ENCODE results near the gene LTBP3.

LTBP3 gene

DNA sequence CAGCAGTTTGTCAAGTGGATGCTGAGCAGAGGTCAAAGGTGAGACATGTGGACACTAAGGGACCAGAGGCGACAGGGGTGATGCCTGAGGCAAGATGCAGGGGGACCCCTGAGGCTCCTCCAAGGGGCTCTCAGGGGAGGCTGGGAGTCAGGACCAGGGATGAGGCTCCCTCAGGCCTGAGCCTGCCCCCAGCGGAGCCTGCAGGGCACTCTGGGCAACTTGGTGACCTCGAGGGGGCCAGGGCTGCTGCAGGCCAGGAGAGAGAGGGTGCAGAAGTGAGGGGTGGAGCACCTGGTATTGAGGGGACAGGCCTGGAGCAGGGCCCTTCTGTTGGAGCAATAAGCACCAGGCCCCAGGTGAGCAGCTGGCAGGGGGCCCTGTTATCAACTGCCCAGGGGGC lies 23.8 kb upstream of the LTBP3 start:
- POLR2A ChIA-PET: no interaction called here
- TF ChIP-seq, protein P1, sequence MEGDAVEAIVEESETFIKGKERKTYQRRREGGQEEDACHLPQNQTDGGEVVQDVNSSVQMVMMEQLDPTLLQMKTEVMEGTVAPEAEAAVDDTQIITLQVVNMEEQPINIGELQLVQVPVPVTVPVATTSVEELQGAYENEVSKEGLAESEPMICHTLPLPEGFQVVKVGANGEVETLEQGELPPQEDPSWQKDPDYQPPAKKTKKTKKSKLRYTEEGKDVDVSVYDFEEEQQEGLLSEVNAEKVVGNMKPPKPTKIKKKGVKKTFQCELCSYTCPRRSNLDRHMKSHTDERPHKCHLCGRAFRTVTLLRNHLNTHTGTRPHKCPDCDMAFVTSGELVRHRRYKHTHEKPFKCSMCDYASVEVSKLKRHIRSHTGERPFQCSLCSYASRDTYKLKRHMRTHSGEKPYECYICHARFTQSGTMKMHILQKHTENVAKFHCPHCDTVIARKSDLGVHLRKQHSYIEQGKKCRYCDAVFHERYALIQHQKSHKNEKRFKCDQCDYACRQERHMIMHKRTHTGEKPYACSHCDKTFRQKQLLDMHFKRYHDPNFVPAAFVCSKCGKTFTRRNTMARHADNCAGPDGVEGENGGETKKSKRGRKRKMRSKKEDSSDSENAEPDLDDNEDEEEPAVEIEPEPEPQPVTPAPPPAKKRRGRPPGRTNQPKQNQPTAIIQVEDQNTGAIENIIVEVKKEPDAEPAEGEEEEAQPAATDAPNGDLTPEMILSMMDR (IDR thresholded peaks at IDR 0.05; ENCODE audit: control extremely low read depth, extremely low read depth, low read depth, missing control alignments): no peak
- CTCF ChIA-PET: interaction anchor here (2.6 to 22.1 kb wide), 3 partner anchors 10 to 41 kb away, joined by 10 to 351 read pairs (median 14); partner anchors contain the start of genes FAM89B, KCNK7, MAP3K11 and PCNX3
- no peak for DNase-seq (ENCODE audit: extremely low spot score)

GRCh38 chr11:65580756-65581155 lies 22.6 kb upstream of the LTBP3 start:
- CTCF ChIA-PET: interaction anchor here (2.6 to 22.1 kb wide), 3 partner anchors 8 to 40 kb away, joined by 10 to 351 read pairs (median 14); partner anchors contain the start of genes FAM89B, KCNK7, MAP3K11 and PCNX3
- no peak for DNase-seq (ENCODE audit: extremely low spot score)
- POLR2A ChIA-PET: no interaction called here
- TF ChIP-seq, protein P1 (IDR thresholded peaks at IDR 0.05; ENCODE audit: control extremely low read depth, extremely low read depth, low read depth, missing control alignments): no peak

- TF ChIP-seq, protein P1 (IDR thresholded peaks at IDR 0.05; ENCODE audit: control extremely low read depth, extremely low read depth, low read depth, missing control alignments): no peak
- POLR2A ChIA-PET: no interaction called here
- no peak for DNase-seq (ENCODE audit: extremely low spot score)
- CTCF ChIA-PET: interaction anchor here (1.1 to 22.1 kb wide), 3 partner anchors 8 to 23 kb away, joined by 4 to 351 read pairs (median 14); partner anchors contain the start of genes FAM89B, KCNK7, MAP3K11 and PCNX3
Measured at GRCh38 chr11:65580031-65580692, 22.0 kb upstream of the LTBP3 start.

GRCh38 chr11:65579291-65579690 lies 21.1 kb upstream of the LTBP3 start:
- POLR2A ChIA-PET: interaction anchor here (0.6 kb wide), 1 partner anchor 8 kb away, joined by 3 read pairs; no protein-coding TSS in a partner anchor
- no peak for DNase-seq (ENCODE audit: extremely low spot score)
- TF ChIP-seq, protein P1 (IDR thresholded peaks at IDR 0.05; ENCODE audit: control extremely low read depth, extremely low read depth, low read depth, missing control alignments): no peak
- CTCF ChIA-PET: interaction anchor here (1.1 to 22.1 kb wide), 2 partner anchors 9 to 24 kb away, joined by 4 to 351 read pairs; partner anchors contain the start of genes KCNK7, MAP3K11 and PCNX3

GRCh38 chr11:65578667-65579066 lies 20.5 kb upstream of the LTBP3 start:
- CTCF ChIA-PET: interaction anchor here (1.6 to 22.1 kb wide), 2 partner anchors 25 to 39 kb away, joined by 3 to 351 read pairs; partner anchors contain the start of genes KCNK7, MAP3K11 and PCNX3
- POLR2A ChIA-PET: interaction anchor here (0.6 kb wide), 1 partner anchor 9 kb away, joined by 3 read pairs; no protein-coding TSS in a partner anchor

GRCh38 chr11:65578134-65578533 lies 20.0 kb upstream of the LTBP3 start:
- CTCF ChIA-PET: interaction anchor here (1.6 to 22.1 kb wide), 3 partner anchors 10 to 39 kb away, joined by 3 to 351 read pairs (median 58); partner anchors contain the start of genes KCNK7, MAP3K11 and PCNX3
- DNase-seq (ENCODE audit: extremely low spot score): no peak
- TF ChIP-seq, protein P1 (IDR thresholded peaks at IDR 0.05; ENCODE audit: control extremely low read depth, extremely low read depth, low read depth, missing control alignments): no peak
- POLR2A ChIA-PET: no interaction called here

More at GRCh38 chr11:65578667-65579066, 20.5 kb upstream of the LTBP3 start:
- DNase-seq (ENCODE audit: extremely low spot score): no peak
- TF ChIP-seq, protein P1 (IDR thresholded peaks at IDR 0.05; ENCODE audit: control extremely low read depth, extremely low read depth, low read depth, missing control alignments): no peak
